HG02610 (cell line): ENCODE results near the gene HCAR2.
"Not testable (repeated sequence)": the region's sequence is repeated elsewhere in the genome, so short reads cannot be mapped to it uniquely, and the experiment has no call there.

Experiments
- ATAC-seq: cut with Tn5 transposase; IDR thresholded peaks from one replicate; pipeline ENCODE4 v1.9.1; 2021; ENCODE audit warnings: mild to moderate bottlenecking, moderate library complexity; ENCODE audit not compliant: unreplicated experiment

HCAR2 gene

GRCh38 chr12:122721057-122721545, 17.9 kb upstream of the HCAR2 start:
- no peak for ATAC-seq

- not testable (repeated sequence) for ATAC-seq
Observed at GRCh38 chr12:122716658-122717057, 13.5 kb upstream of the HCAR2 start, which contains the start of gene HCAR3. HCAR3 (minus strand) TSS chr12:122716811; CDS start chr12:122716737, 74 bp downstream.

GRCh38 chr12:122715211-122715610, 12.1 kb upstream of the HCAR2 start:
- ATAC-seq, result not testable (repeated sequence)

- ATAC-seq, result not testable (repeated sequence)
Observed at GRCh38 chr12:122713491-122714188, 10.5 kb upstream of the HCAR2 start.

- not testable (repeated sequence) for ATAC-seq
Observed at GRCh38 chr12:122711266-122711665, 8.1 kb upstream of the HCAR2 start.

- not testable (repeated sequence) for ATAC-seq
Observed at GRCh38 chr12:122710341-122710740, 7.2 kb upstream of the HCAR2 start.

GRCh38 chr12:122709287-122709686, 6.1 kb upstream of the HCAR2 start:
- not testable (repeated sequence) for ATAC-seq

- not testable (repeated sequence) for ATAC-seq
Observed at GRCh38 chr12:122703841-122704240, 684 bp upstream of the HCAR2 start.

GRCh38 chr12:122701481-122701880, 1.7 kb downstream of the HCAR2 start:
- ATAC-seq, result not testable (repeated sequence)

GRCh38 chr12:122700038-122700710, 3.0 kb downstream of the HCAR2 start:
- ATAC-seq, result not testable (repeated sequence)

GRCh38 chr12:122696922-122697321, 6.2 kb downstream of the HCAR2 start:
- ATAC-seq, result not testable (repeated sequence)

GRCh38 chr12:122691566-122691965, 11.6 kb downstream of the HCAR2 start:
- no peak for ATAC-seq

- ATAC-seq, result no peak
Observed at GRCh38 chr12:122688291-122688690, 14.9 kb downstream of the HCAR2 start.

- no peak for ATAC-seq
Observed at GRCh38 chr12:122687086-122687485, 16.1 kb downstream of the HCAR2 start.

GRCh38 chr12:122686538-122686937, 16.6 kb downstream of the HCAR2 start:
- no peak for ATAC-seq

GRCh38 chr12:122684297-122684813, 18.8 kb downstream of the HCAR2 start:
- ATAC-seq, result no peak

- ATAC-seq, result no peak
Observed at GRCh38 chr12:122681814-122682213, 21.3 kb downstream of the HCAR2 start.

GRCh38 chr12:122680989-122681388, 22.2 kb downstream of the HCAR2 start:
- not testable (repeated sequence) for ATAC-seq

- ATAC-seq, result not testable (repeated sequence)
Observed at GRCh38 chr12:122676781-122677180, 26.4 kb downstream of the HCAR2 start.

GRCh38 chr12:122676015-122676414, 27.1 kb downstream of the HCAR2 start:
- ATAC-seq, result not testable (repeated sequence)

GRCh38 chr12:122672515-122672914, 30.6 kb downstream of the HCAR2 start:
- ATAC-seq, result no peak
